Hepatic stellate cell (primary cell): ENCODE results near the gene RNF7.
A peak's percentile ranks its signal among the peaks of the same experiment; 100 is the strongest.
"Not testable (repeated sequence)": the region's sequence is repeated elsewhere in the genome, so short reads cannot be mapped to it uniquely, and the experiment has no call there.

Experiments
- DNase-seq: peaks from one replicate; pipeline ENCODE4 v3.0.0; 2011; ENCODE audit warnings: low spot score

The RNF7 gene

DNA sequence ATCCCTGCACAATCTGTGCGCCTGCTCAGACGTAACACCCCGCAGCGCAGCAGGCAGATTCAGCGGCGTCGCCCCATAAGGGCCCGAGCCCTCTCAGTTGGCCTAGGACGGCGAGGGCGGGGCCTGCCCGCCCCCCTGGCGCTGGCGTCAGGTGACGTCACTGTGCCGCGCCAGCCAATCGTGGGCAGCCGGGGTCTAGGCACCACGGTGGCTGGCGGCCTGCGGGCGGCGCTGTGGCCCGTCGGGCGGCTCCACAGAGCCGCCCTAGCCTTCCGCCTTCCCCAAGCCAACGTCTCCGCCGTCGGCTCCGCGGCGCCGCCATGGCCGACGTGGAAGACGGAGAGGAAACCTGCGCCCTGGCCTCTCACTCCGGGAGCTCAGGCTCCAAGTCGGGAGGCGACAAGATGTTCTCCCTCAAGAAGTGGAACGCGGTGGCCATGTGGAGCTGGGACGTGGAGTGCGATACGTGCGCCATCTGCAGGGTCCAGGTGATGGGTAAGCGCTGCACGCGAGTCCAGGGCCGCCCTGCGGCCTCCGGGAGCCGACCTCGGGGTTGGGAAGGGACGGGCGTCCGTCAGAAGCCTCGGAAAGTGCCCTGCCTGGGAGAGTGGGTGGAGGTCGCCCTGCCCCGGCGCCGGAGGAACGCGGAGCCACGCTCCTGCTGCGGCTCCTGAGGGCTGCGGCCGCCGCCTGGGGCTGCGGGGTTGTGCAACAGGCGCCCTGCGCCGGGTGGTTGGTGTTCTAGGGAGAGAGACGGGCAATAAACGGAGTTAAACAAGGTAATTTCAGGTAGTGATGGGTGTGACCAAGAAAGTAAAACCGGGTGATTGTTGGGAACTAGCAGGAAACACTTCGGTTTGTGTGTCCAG is at the start of gene RNF7:
RNF7 (plus strand) TSS at position 277 of the 869 bp plus-strand sequence; CDS start at position 321, 44 bp downstream.
- DNase-seq = peak; percentile 88

DNA sequence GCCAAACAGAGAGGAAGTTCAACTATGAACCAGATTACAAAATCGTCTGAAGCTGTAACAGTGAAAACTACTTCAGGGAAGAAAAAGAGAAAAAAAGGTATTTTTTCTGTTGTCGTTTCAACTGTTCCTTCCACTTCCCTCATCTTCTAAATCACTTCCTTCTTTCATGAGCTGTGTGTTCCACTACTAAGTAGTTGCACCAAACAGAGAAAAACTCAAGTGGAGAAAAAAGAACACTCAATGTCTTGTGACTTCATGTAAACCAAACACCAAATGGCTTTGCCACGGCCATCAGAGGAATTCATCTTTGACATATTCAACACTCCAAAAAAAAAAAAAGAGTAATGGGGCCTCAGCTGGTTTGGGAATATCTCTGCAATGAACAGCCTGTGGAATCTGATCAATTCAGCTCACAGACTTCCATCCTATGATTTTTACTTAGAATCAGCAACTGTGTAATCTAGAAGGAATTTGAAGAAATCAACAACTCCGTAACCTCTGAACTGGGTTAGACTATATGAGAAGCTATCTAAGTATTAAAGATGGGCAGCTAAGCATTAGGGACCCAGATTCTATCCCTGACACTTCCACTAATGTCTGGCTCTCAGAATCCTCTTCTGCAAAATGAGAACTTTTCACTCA is 47.5 kb upstream of the RNF7 start:
- DNase-seq = no peak

DNA sequence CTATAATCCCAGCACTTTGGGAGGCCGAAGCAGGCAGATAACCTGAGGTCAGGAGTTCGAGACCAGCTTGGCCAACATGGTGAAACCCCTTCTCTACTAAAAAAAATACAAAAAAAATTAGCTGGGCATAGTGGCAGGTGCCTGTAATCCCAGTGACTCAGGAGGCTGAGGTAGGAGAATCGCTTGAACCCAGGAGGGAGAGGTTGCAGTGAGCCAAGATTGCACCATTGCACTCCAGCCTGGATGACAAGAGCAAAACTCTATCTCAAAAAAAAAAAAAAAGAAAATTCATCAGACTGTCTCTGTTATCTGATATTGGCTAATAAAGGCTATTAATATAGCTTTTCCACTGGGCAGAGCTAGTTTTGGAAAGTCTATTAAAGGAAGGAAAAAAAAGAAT is 46.6 kb upstream of the RNF7 start:
- not testable (repeated sequence) for DNase-seq

DNA sequence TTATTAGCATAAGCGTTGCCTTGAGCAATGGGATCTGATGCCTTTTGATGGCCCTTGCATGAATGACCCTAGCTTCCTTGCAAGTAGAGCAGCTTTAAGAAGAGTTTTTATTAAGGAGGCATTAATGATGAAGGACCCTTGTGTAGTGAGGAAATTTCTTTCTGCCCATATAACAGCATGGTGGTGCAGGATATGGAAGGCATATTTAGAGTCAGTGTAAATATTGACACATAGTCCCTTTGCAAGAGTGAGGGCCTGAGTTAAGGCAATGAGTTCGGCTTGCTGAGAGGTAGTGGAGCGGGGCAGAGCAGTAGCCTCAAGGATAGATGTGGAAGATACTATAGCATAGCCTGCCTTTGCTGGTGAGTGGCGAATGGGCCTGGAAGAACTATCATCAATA is 45.1 kb upstream of the RNF7 start:
- not testable (repeated sequence) for DNase-seq

DNA sequence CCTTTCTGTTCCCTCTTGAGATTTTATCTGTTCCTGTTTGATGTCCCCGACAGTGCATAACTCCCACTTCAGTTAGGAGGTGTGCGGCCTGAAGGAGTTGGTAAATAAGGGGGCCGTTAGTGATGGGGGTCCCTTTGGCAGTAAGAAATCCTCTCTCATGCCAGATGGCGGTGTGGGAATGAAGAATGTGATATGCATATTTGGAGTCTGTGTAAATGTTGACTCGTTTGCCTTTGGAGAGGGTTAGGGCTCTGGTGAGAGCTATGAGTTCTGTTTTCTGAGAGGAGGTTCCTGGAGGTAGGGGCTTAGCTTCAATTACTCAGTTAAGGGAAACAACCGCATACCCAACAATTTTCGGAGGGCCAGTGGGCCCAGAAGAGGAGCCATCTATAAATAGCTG is 38.8 kb upstream of the RNF7 start:
- DNase-seq = no peak

DNA sequence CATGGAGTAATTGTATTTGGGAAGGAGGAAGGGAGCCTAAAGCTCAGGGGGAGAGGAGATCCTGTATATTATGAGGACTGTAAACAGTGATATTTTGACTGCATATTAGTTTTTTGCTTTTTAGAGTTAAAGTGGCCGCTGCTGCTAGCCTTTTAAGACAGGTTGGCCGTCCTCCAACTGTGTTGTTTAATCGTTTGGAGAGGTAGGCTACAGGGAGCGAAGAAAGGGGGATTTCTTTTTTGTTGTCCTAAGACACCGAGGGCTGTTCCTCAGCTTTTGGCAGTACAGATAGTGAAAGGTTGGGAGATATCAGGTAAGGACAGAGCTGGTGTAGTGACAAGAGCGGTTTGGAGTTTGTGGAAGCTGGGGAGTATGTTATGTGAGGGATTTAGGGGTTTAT is 38.2 kb upstream of the RNF7 start:
- DNase-seq = no peak

DNA sequence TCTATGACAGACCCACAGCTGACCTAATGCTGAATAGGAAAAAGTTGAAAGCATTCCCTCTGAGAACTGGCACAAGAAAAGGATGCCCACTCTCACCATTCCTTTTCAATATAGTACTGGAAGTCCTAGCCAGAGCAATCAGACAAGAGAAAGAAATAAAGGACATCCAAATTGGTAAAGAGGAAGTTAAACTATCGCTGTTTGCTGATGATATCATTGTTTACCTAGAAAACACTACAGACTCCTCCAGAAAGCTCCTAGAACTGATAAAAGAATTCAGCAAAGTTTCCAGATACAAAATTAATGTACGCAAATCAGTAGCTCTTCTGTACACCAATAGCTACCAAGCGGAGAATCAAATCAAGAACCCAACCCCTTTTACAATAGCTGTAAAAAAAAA is 34.7 kb upstream of the RNF7 start:
- not testable (repeated sequence) for DNase-seq

DNA sequence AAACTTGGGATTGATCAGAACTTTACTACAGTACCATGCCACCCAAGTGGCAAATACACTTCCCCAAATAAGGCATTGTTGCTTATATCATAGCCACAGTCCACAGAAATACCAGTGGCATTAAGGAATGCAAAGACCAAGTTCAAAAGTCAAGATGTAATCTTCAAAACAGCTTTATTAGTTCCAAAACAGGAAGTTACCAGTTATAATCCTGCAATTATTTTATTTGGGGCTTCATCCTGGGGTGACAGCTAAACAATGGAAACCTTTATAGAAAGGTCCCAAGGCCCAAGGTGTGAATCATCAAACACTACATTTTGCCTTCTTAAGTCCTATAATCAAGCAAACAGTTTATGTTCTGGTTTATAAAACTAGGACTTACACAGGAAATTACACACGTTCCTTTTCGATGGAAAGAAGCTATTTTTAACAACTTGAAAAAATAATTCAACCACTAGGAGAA is 30.3 kb upstream of the RNF7 start:
- DNase-seq = peak; percentile 41

DNA sequence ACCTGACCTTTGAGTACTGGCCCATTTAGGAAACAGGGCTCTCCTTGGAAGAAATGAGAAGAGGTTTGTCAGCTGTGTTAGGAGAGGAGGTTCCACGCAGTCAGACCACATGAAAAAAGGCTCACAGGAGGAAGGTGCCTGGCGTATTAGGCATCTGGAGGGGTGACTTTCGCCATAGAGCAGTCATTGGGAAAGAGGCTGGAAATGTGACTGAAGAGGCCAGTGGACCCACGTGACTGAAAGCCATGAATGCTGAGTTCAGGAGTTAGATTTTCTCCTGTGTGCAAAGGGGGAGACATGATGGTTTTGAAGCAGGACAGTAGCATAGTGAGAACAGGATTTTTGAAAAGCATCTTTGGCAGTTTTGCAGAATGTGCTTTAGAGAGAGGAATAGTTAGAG is 29.7 kb upstream of the RNF7 start:
- no peak for DNase-seq

DNA sequence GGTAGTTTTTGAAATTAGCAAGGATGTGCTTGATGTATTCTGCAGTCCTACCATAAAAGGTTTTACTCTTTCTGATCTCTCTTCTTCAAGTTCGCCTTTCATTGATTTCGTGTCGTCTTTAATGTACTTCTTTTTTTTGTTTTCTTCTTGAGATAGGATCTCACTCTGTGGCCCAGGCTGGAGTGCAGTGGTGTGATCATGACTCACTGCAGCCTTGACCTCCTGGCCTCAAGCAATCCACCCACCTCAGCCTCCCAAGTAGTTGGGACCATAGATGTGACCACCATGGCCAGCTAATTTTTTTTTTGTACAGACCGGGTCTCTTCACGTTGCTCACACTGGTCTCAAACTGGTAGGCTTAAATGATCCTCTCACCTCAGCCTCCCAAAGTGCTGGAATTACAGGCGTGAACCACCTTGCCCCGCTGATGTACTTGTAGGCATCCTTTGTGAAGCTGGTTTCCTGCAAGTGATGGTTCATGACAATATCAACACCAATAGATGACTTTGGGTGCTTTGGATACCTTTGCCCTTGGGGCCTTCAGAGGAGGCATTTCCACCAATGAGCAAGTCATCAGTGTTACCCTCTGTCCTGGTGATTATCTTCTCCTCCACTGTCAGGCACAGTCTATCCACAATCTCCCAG is 28.9 kb upstream of the RNF7 start:
- no peak for DNase-seq

DNA sequence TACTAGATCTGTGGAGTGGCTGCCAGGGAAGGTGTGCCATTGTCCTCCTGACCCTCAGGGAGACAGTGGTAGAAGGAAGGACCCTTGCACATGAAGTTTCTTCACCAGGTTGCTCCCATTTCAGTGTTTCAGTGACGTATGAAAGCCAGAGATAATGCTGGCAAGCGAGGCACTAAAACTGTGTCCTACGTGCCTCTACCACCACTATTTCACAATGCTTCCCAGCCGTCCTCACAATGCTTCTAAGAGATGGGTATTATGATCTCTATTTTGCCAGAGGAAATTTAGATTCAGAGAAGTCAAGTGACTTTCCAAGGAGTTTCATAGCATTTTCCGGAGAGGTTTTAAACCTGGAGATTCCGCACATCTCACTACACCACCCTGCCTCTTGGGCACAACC is 28.0 kb upstream of the RNF7 start:
- DNase-seq = no peak

DNA sequence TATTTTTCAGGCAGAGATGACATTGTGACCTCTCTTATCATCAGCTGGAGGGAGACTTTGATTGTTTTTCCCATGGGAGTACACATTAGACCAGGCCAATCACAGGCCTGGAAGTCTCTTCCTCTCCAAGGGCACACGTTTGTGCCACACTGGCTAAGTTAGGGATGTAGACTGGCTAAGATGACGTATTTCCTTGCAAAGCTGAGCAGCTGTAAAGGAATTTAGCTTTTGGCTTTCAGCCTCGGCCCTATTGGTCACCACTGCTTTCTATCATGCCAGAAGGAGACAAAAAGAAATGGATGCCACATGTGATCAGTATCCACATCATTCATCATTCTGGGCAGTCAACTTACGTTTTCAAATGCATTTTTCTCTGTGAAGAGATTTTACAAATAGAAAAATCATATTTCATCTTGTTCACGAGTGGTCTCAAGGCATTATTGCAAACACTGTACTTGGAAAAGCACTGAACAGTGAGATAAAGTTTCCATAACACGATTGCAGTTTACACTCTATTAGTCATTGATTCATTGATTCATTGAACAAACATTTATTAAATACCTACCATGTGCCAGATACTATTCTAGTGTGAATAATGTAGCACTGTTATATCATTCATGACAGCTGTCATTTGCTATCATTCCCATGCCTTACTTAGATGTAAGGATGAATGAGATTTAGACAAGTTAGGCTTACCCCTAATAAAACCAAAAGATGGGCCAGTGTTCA is 27.0 kb upstream of the RNF7 start:
- peak; percentile 71 for DNase-seq

DNA sequence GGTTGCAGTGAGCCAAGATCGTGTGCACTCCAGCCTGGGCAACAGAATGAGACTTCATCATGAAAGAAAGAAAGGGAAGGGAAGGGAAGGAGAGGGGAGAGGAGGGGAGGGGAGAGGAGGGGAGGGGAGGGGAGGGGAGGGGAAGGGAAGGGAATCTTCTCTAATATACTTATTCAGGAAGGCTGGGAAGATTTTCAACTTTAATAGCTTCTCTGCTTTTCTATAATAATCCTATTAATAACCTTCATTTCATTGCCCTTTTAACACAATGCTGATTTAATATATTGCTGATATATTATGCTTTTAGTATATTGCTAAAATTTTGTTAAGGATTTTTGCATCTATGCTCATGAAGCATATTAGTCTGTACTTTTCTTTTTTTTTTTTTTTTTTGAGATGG is 23.4 kb upstream of the RNF7 start:
- DNase-seq = no peak

DNA sequence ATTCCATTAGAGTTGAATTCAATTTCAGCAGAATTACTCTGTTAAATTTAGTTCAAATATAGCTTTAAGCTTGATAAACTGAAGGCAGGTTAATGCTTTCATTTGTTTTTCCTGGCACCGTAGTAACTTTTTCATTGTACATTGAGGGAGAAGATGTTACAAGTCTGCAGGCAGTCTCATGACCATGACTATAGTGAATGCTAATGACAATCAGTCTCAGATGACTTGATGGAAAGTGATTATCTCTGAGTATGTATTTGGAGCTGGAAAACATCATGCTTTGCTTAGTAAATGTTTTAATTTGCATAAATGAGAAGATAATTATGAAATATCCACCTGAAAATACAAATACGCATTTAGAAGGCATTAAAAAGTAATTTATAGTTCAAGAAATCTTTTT is 16.0 kb upstream of the RNF7 start:
- no peak for DNase-seq

DNA sequence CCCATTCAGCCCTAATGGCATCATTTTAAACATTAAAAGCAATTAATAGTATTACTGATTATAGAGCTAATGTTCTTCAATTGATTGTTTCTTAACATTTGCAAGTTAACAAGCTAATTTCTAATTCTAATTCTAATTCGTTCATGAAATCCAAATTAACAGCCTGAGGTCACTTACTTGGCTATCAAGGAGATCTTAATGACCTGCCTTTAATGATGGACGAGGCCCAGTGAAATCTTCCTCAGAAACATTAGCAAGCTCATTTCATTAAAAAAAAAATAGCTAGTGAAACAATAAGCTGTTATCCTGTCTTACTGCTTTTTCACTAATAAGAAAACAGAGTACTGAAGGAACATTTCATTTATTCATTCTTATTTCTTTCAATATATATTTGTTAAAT is 15.4 kb upstream of the RNF7 start:
- DNase-seq = no peak

DNA sequence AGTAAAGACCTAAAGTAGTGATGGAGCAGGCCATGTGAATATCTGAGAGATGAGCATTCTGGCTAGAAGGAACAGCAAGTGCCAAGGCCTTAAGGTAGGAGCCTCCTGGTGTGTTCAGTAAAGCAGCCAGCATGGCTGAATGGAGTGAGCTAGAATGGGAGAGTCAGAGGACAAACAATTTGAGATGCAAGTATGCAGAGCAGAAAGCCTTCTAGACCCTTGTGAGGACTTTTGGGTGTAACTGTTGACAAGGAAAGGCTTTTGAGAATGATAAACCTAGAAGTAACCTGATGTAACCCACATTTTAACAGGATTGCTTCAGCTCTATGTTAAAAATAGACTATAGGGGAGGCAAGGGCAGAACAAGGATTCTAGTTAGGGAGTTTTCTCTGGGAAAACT is 14.8 kb upstream of the RNF7 start:
- no peak for DNase-seq

DNA sequence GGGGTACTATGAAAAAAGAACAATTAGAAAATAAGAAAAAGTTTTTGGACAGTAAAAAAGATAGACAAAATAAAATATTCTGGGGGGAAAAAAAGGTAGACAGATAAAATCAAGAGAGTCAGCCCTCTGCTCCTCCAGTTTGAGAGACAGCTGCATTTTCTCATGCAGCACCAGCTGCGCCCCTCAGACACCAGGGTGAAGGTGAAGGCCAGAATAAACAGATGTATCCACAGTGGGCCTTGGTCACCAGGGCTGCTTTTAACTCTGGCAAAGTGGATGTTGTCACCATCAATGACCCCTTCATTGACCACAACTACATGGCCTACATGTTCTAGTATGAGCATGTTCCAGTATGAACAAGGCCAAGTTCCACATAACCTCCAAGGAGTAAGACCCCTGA is 13.9 kb upstream of the RNF7 start:
- DNase-seq = no peak

DNA sequence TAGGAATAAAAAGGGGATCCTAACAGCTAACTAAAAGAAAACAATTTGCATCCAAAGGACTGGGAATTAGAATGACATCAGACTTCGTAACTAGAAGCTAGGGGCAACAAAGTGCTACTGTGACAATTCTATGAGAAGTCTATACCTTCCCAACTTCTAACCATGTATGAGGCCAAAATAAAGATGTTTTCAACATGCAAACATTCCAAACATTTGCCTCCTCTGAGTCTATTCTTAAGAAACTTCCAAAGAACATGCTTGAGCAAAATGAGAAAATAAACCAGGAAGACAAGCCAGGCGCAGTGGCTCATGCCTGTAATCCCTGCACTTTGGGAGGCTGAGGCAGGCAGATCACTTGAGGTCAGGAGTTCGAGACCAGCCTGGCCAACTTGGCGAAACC is 13.1 kb upstream of the RNF7 start:
- no peak for DNase-seq

DNA sequence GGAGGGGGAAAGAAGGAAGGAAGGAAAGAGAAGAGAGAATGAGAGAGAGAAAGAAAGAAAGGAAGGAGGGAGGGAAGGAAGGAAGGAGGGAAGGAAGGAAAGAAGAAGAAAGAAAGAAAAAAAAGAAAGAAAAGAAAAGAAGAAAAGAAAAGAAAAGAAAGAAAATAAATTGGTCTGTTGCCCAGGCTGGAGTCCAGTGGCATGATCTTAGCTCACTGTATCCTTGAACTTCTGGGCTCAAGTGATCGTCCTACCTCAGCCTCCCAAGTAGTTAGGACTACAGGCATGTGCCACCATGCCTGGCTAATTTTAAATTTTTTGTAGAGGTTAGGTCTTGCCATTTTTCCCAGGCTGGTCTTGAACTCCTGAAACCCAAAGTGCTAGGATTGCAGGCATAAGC is 11.6 kb upstream of the RNF7 start:
- no peak for DNase-seq

DNA sequence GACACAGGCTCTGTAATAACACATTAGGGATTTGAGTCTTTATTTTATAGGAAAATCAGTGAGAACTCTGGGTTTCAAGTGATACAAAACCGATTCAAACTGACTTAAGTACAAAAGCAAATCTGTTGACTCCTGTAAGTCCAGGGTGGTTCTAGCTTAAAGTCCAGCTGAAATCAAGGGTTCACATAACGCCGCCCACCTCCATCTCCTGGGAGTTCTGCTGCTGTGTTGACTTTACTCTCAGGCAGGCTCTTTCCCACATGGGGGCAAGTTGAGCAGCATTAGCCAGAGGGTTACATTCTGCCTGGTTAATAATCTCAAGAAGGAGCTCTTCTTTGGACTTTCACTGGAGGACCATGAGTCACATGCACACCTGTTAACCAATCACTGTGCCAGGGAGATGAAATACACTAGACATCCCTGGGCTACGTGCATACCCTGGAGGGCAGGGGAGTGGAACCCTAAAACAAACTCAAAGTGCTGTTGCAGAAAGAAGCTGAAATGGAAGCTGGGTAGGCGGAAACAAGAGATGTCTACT is 9.7 kb upstream of the RNF7 start:
- no peak for DNase-seq

DNA sequence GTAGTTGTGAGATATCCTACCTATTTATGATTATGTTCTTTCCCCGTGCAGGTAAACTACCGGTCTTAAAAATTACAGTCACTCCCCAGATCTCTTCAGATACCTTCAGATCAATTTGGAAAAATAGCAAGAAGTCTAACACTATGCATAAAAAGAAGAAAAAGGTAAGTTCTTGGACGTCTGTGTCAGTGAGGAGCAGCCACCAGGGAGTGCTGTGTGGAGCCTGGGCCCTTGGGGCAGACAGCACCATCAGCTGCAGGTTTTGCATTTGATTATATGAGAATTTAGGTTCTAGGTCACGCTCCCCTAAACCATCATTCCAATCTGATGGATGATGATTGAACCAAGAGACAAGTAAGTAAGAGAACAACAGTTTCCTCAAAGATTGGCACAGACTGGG is 8.9 kb upstream of the RNF7 start:
- no peak for DNase-seq

DNA sequence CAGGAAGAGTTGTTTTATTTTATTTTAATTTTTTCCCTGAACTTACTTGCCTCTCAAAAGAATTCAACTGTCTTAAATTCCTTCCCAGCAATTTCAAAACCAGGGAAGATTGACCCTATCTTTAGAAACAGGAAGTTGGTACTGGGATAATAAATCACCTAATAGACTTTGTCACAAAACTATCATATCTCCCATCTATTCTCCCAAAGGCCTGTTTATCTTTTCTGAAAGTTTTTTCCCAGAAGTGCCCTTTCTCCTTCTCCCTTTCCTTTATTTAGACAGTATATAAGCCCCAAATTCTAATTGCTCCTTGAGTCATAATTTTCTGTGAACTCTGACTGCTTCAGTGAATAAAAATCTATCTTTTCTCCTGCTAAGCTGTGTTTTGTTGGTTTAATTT is 2.9 kb upstream of the RNF7 start:
- DNase-seq = no peak
